Esophagus squamous epithelium (tissue), 4 donors: Measurements from ENCODE around the gene GPR3.

ENCODE experiments used
- POLR2A ChIP-seq, 4 donors: fragments of 450-650 bp; IDR thresholded peaks; one replicate each; pipeline ENCODE4 v1.6.1; 2017; ENCODE audit warnings: antibody characterized with exemption in 4 of 4, mild to moderate bottlenecking in 4 of 4, moderate library complexity in 3 of 4
- TF ChIP-seq, protein P1 (sequence below), 6 experiments: fragments of 450-650 bp in 4 of 6; fragments of 200-600 bp in 2 of 6; sonication (generic) in 2 of 6; IDR thresholded peaks; one replicate each; pipeline ENCODE4 v1.5.1; 2016 to 2019; ENCODE audit warnings: antibody characterized with exemption in 6 of 6, mild to moderate bottlenecking in 4 of 6, moderate library complexity in 4 of 6

DNA sequence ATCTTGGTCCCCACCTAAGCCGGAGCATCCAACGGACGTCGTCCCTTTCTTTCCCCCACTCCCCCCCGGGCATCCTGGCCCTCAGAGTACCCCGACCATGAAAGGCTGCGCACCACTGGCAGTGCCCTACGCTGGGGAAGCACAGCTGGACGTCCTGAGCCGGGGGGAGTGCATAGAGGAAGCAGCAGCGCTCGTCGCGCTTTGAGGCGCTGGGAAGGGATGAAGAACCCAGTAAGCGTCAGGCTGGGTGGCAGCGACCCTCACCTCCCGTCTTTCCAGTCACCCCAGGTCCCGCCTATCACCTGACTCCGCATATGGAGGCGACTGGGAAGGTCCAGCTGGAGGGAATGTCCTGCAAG lies 31.4 kb upstream of the GPR3 start:
- TF ChIP-seq, protein P1, sequence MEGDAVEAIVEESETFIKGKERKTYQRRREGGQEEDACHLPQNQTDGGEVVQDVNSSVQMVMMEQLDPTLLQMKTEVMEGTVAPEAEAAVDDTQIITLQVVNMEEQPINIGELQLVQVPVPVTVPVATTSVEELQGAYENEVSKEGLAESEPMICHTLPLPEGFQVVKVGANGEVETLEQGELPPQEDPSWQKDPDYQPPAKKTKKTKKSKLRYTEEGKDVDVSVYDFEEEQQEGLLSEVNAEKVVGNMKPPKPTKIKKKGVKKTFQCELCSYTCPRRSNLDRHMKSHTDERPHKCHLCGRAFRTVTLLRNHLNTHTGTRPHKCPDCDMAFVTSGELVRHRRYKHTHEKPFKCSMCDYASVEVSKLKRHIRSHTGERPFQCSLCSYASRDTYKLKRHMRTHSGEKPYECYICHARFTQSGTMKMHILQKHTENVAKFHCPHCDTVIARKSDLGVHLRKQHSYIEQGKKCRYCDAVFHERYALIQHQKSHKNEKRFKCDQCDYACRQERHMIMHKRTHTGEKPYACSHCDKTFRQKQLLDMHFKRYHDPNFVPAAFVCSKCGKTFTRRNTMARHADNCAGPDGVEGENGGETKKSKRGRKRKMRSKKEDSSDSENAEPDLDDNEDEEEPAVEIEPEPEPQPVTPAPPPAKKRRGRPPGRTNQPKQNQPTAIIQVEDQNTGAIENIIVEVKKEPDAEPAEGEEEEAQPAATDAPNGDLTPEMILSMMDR (IDR thresholded peaks at IDR 0.05): no peak
- TF ChIP-seq POLR2A (IDR thresholded peaks at IDR 0.05): no peak
